Measurements from ENCODE around the gene OLFML2A. TPM values are rescaled to one million over a fixed set of nuclear protein-coding genes. Genes with fewer than 3 reads are reported as not detected.

Gene OLFML2A
- total RNA-seq, 2 donors from 2014 or later, result 5.4 to 6.7 TPM

DNA sequence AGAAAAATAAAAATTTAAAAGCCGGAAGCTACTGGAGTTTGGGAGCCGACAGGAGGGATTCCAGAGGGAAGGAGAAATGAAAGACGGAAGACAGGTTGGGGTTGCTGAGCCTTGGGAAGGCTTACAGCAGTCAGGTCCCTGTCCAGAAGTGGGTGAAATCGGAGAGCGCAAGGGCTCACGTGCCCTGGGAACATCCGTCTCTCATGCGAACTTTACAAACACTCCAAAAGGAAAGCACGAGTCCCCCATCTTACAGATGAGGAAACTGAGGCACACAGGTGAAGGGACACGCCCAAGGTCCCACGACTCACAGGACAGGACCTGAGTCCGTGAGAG lies 347 bp upstream of the OLFML2A start:
- no peak for ATAC-seq (ENCODE audit: insufficient number of reproducible peaks, low FRiP score, low read depth)
- Histone ChIP-seq H3K4me1 (ENCODE audit: control insufficient read depth in 1 of 2, low read depth in 2 of 2) (peaks cover 4 to 22% of the 10 kb centered on the region in 2 donors), H3K4me3 (peak overlapping the region; percentile 69)

DNA sequence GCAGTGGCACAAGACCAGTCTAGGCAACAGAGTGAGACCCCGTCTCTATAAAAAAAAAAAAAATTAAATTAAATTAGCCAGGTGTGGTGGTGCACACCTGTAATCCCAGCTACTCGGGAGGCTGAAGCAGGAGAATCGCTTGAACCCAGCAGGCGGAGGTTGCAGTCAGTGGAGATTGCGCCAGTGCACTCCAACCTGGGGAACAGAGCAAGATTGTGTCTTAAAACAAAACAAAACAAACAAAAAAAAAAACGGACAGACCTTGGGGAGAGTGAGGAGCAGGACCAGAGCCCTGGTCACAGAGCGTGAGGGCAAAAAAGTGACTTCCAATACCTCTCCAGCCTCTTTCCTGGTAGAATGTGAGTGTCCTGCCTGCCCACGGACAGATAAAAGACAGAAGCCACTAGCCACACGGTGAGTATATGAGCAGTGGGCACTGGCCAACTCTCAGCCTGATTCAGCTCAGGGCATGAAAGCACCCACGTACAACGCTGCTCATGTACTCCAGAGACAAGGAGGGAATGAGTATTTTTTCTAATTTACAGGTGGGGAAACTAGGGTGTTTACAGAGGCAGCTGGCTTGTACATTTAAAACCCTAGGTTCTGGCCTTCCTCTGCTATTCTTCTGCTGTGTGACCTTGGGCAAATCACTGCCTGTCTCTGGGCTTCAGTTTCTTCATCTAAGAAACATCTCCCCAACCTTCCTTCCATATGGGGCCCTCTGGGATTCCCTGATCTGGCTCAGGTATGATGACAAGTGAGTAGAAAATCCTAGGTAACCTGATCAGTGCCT lies 1.8 kb downstream of the OLFML2A start:
- Histone ChIP-seq H3K9me3 (no peaks in the 10 kb centered on the region), H3K27ac (no peak overlapping the region), H3K4me3 (no peak overlapping the region)

More for the DNA sequence above, 347 bp upstream of the OLFML2A start:
- peaks cover 12% of the 10 kb centered on the region for H3K27me3 ChIP-seq (replicated peaks; ENCODE audit: insufficient read depth)
- no peaks in the 10 kb centered on the region for H3K9me3 ChIP-seq
- H3K27ac ChIP-seq, result no peak overlapping the region
- TF ChIP-seq, protein P1, sequence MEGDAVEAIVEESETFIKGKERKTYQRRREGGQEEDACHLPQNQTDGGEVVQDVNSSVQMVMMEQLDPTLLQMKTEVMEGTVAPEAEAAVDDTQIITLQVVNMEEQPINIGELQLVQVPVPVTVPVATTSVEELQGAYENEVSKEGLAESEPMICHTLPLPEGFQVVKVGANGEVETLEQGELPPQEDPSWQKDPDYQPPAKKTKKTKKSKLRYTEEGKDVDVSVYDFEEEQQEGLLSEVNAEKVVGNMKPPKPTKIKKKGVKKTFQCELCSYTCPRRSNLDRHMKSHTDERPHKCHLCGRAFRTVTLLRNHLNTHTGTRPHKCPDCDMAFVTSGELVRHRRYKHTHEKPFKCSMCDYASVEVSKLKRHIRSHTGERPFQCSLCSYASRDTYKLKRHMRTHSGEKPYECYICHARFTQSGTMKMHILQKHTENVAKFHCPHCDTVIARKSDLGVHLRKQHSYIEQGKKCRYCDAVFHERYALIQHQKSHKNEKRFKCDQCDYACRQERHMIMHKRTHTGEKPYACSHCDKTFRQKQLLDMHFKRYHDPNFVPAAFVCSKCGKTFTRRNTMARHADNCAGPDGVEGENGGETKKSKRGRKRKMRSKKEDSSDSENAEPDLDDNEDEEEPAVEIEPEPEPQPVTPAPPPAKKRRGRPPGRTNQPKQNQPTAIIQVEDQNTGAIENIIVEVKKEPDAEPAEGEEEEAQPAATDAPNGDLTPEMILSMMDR (IDR thresholded peaks at IDR 0.05), result no peak
- H3K36me3 ChIP-seq, result no peaks in the 10 kb centered on the region
- DNase-seq (ENCODE audit: low spot score), result no peak

GRCh38 chr9:124779368-124780059 lies 2.6 kb downstream of the OLFML2A start:
- H3K4me3 ChIP-seq, result no peak overlapping the region
- no peaks in the 10 kb centered on the region for H3K9me3 ChIP-seq
- TF ChIP-seq, protein P1 (IDR thresholded peaks at IDR 0.05), result no peak
- no peak overlapping the region for H3K27ac ChIP-seq
- no peaks in the 10 kb centered on the region for H3K36me3 ChIP-seq
- H3K27me3 ChIP-seq (replicated peaks; ENCODE audit: insufficient read depth), result peaks cover 12% of the 10 kb centered on the region
- H3K4me1 ChIP-seq (ENCODE audit: control insufficient read depth in 1 of 2, low read depth in 2 of 2), result peaks cover 4 to 13% of the 10 kb centered on the region in 2 donors
- DNase-seq (ENCODE audit: low spot score) (no peak), ATAC-seq (ENCODE audit: insufficient number of reproducible peaks, low FRiP score, low read depth) (no peak)

More for the DNA sequence above, 1.8 kb downstream of the OLFML2A start:
- peaks cover 12% of the 10 kb centered on the region for H3K27me3 ChIP-seq (replicated peaks; ENCODE audit: insufficient read depth)
- H3K36me3 ChIP-seq, result no peaks in the 10 kb centered on the region
- DNase-seq (ENCODE audit: low spot score) (no peak), ATAC-seq (ENCODE audit: insufficient number of reproducible peaks, low FRiP score, low read depth) (no peak)
- H3K4me1 ChIP-seq (ENCODE audit: control insufficient read depth in 1 of 2, low read depth in 2 of 2), result peaks cover 4 to 13% of the 10 kb centered on the region in 2 donors
- TF ChIP-seq, protein P1 (IDR thresholded peaks at IDR 0.05), result no peak

GRCh38 chr9:124780060-124780756 lies 3.3 kb downstream of the OLFML2A start:
- Histone ChIP-seq H3K9me3 (no peaks in the 10 kb centered on the region), H3K36me3 (no peaks in the 10 kb centered on the region), H3K27me3 (replicated peaks; ENCODE audit: insufficient read depth) (peaks cover 12% of the 10 kb centered on the region), H3K4me1 (ENCODE audit: control insufficient read depth in 1 of 2, low read depth in 2 of 2) (peaks cover 4 to 13% of the 10 kb centered on the region in 2 donors), H3K4me3 (no peak overlapping the region), H3K27ac (no peak overlapping the region)
- ATAC-seq (ENCODE audit: insufficient number of reproducible peaks, low FRiP score, low read depth), result no peak
- TF ChIP-seq, protein P1 (IDR thresholded peaks at IDR 0.05), result no peak
- no peak for DNase-seq (ENCODE audit: low spot score)

DNA sequence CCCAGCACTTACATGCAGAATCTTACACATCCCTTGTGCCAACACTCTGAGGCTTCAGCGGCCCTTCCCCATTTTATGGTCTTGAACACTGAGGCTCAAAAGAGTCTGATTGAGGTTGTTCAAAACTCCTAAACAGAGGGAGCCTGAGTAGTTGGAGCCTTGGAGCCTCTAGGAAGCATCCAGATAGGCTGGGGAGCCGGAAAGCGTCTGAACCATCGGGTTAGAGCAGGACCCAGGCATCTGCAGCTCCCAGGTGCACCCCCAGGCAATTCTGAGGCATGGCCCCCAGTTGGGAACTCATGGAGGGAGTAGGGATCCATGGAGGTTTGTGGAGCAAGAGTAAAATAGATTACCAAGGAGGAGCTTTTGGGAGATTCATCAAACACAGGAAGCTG lies 3.8 kb downstream of the OLFML2A start:
- H3K9me3 ChIP-seq, result no peaks in the 10 kb centered on the region
- DNase-seq (ENCODE audit: low spot score), result no peak
- H3K36me3 ChIP-seq, result no peaks in the 10 kb centered on the region
- no peak for ATAC-seq (ENCODE audit: insufficient number of reproducible peaks, low FRiP score, low read depth)
- peaks cover 4 to 13% of the 10 kb centered on the region in 2 donors for H3K4me1 ChIP-seq (ENCODE audit: control insufficient read depth in 1 of 2, low read depth in 2 of 2)
- TF ChIP-seq, protein P1 (IDR thresholded peaks at IDR 0.05), result no peak
- H3K27ac ChIP-seq, result no peak overlapping the region
- H3K4me3 ChIP-seq, result no peak overlapping the region
- peaks cover 8% of the 10 kb centered on the region for H3K27me3 ChIP-seq (replicated peaks; ENCODE audit: insufficient read depth)

All from thoracic aorta (tissue), 2 donors.